GM12865 (cell line): ENCODE results near the gene VAMP5.
"Not testable (repeated sequence)": the region's sequence is repeated elsewhere in the genome, so short reads cannot be mapped to it uniquely, and the experiment has no call there.

Experiments used
- DNase-seq: peaks from one replicate; pipeline ENCODE4 v3.0.0; 2010; ENCODE audit warnings: low read depth
- H3K4me3 ChIP-seq: 2 replicates; pipeline ENCODE4 v1.5.1; 2011; ENCODE audit warnings: mild to moderate bottlenecking, low read depth, low read length, control low read depth
- TF ChIP-seq, protein P1 (sequence below): IDR thresholded peaks from 2 replicates; pipeline ENCODE4 v1.5.1; 2011; ENCODE audit warnings: low read length, control low read depth, low read depth, inconsistent platforms; ENCODE audit not compliant: insufficient read depth; ENCODE audit errors: missing control alignments

The VAMP5 gene

GRCh38 chr2:85613717-85614515, 29.7 kb downstream of the VAMP5 start:
- H3K4me3 ChIP-seq = no peak overlapping the region
- TF ChIP-seq, protein P1, sequence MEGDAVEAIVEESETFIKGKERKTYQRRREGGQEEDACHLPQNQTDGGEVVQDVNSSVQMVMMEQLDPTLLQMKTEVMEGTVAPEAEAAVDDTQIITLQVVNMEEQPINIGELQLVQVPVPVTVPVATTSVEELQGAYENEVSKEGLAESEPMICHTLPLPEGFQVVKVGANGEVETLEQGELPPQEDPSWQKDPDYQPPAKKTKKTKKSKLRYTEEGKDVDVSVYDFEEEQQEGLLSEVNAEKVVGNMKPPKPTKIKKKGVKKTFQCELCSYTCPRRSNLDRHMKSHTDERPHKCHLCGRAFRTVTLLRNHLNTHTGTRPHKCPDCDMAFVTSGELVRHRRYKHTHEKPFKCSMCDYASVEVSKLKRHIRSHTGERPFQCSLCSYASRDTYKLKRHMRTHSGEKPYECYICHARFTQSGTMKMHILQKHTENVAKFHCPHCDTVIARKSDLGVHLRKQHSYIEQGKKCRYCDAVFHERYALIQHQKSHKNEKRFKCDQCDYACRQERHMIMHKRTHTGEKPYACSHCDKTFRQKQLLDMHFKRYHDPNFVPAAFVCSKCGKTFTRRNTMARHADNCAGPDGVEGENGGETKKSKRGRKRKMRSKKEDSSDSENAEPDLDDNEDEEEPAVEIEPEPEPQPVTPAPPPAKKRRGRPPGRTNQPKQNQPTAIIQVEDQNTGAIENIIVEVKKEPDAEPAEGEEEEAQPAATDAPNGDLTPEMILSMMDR = no peak
- no peak for DNase-seq

DNA sequence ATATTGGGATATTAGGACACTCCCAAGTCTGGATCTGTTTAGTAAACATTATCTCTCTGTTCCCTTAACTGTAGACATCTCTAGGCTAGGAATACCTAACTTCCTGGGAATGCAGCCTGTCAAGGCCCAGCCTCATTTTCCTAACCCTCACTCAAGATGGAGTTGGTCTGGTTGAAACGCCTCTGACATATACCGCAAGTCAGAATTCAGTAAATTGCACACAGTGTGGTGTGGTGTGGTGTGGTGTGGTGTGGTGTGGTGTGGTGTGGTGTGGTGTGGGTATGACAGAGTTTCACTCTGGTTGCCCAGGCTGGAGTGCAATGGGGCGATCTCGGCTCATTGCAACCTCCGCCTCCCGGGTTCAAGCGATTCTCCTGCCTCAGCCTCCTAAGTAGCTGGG, 30.5 kb downstream of the VAMP5 start:
- H3K4me3 ChIP-seq = not testable (repeated sequence)

DNA sequence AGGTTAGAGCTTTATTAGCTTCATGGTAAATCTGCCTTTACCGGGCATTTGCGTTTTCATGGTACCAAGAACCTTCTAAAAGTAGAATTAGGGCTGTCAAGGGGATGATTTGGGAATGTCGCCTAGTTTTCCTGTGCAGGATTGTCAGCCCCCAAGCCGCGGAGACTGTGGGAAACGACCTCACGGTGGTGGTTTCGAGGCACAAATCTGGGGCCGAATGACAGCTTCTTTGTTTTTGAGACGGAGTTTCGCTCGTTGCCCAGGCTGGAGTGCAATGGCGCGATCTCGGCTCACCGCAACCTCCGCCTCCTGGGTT, 31.1 kb downstream of the VAMP5 start:
- peak overlapping the region; percentile 85; the same call in 1 of the 2 replicates for H3K4me3 ChIP-seq
- TF ChIP-seq, protein P1 = no peak
- DNase-seq = no peak

More for the DNA sequence above, 30.5 kb downstream of the VAMP5 start:
- not testable (repeated sequence) for DNase-seq

- DNase-seq, H3K4me3 ChIP-seq: not testable (repeated sequence)
Measured at GRCh38 chr2:85617723-85618122, 33.5 kb downstream of the VAMP5 start.

DNA sequence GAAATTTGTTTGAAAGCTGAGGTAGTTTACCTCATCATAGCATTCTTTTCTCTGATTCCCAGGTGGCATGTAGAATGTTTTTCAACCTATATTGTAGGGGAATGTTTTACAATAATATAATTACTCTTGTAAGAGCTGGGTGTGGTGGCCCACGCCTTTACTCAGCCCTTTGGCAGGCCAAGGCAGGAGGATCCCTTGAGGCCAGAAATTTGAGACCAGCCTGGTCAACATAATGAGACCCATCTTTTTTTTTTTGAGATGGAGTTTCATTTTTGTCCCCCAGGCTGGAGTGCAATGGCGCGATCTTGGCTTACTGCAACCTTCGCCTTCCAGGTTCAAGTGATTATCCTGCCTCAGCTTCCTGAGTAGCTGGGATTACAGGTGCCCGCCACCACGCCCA, 35.4 kb downstream of the VAMP5 start:
- H3K4me3 ChIP-seq = no peak overlapping the region
- TF ChIP-seq, protein P1 = no peak
- DNase-seq = no peak

GRCh38 chr2:85621338-85621737, 37.1 kb downstream of the VAMP5 start:
- no peak overlapping the region for H3K4me3 ChIP-seq
- TF ChIP-seq, protein P1 = no peak
- DNase-seq = no peak

GRCh38 chr2:85623991-85624390, 39.8 kb downstream of the VAMP5 start:
- no peak for DNase-seq
- TF ChIP-seq, protein P1 = no peak
- no peak overlapping the region for H3K4me3 ChIP-seq

GRCh38 chr2:85628658-85629057, 44.4 kb downstream of the VAMP5 start:
- peak; percentile 56 for DNase-seq
- TF ChIP-seq, protein P1 = no peak
- H3K4me3 ChIP-seq = no peak overlapping the region
